GM12872 (cell line): ENCODE measurements around the gene MAN2B1.

Experiments used
- CTCF ChIP-seq: IDR thresholded peaks from 3 replicates; pipeline ENCODE4 v1.5.1; 2011; ENCODE audit warnings: low read depth, mild to moderate bottlenecking, low read length, moderate library complexity; ENCODE audit not compliant: insufficient read depth

The MAN2B1 gene

GRCh38 chr19:12664406-12665280 lies 1.9 kb downstream of the MAN2B1 start:
- TF ChIP-seq CTCF = no peak

GRCh38 chr19:12660980-12661379 lies 5.6 kb downstream of the MAN2B1 start:
- no peak for TF ChIP-seq CTCF

DNA sequence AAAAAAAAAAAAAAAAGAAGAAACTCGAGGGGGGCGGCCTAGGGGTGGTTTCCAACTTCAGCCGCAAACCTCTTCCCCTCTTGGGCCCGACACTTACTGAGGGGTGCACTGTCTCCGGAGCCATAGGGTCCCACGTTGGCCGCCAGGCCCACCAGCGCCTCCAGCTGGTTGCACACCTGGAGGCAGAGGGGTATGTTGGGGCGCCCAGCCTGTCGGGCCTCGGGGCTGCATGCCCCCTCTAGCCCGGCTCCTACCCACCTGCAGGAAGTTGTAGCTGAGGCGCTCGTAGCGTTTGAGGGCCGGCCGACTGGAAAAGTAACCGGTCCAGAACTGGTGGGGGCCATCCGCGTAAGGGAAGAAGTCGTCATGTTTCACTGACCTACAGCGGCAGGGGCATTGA lies 8.6 kb downstream of the MAN2B1 start:
- 0 out of 3 replicates have a peak, but pooled peaks have one; percentile 7 for TF ChIP-seq CTCF

- TF ChIP-seq CTCF = no peak
These were observed 9.5 kb downstream of the MAN2B1 start for GRCh38 chr19:12656899-12657571.

GRCh38 chr19:12655546-12655945 lies 11.0 kb downstream of the MAN2B1 start:
- TF ChIP-seq CTCF = no peak

GRCh38 chr19:12652219-12652618 lies 14.3 kb downstream of the MAN2B1 start:
- TF ChIP-seq CTCF = no peak

GRCh38 chr19:12649941-12650340 lies 16.6 kb downstream of the MAN2B1 start:
- no peak for TF ChIP-seq CTCF
